ENCODE measurements around the gene CABP7.

The CABP7 gene

GRCh38 chr22:29719899-29720645 is at the start of gene CABP7:
CABP7 (plus strand) TSS chr22:29720003; CDS start chr22:29720425, 422 bp downstream.
- DNase-seq (ENCODE audit: low spot score): no peak

GRCh38 chr22:29670626-29671025 is 49.2 kb upstream of the CABP7 start:
- DNase-seq (ENCODE audit: low spot score): no peak

- DNase-seq (ENCODE audit: low spot score): no peak
Measured at GRCh38 chr22:29673361-29674066, 46.3 kb upstream of the CABP7 start.

GRCh38 chr22:29674121-29674520 is 45.7 kb upstream of the CABP7 start:
- no peak for DNase-seq (ENCODE audit: low spot score)

GRCh38 chr22:29679316-29679715 is 40.5 kb upstream of the CABP7 start:
- DNase-seq (ENCODE audit: low spot score): no peak

- DNase-seq (ENCODE audit: low spot score): no peak
Measured at GRCh38 chr22:29683536-29683935, 36.3 kb upstream of the CABP7 start.

GRCh38 chr22:29684244-29684643 is 35.6 kb upstream of the CABP7 start:
- DNase-seq (ENCODE audit: low spot score): no peak

GRCh38 chr22:29689206-29689879 is 30.5 kb upstream of the CABP7 start:
- DNase-seq (ENCODE audit: low spot score): no peak

GRCh38 chr22:29689880-29690213 is 30.0 kb upstream of the CABP7 start:
- DNase-seq (ENCODE audit: low spot score): peak; percentile 30

GRCh38 chr22:29690476-29690875 is 29.3 kb upstream of the CABP7 start:
- DNase-seq (ENCODE audit: low spot score): no peak

- no peak for DNase-seq (ENCODE audit: low spot score)
Measured at GRCh38 chr22:29691636-29692326, 28.0 kb upstream of the CABP7 start.

GRCh38 chr22:29692327-29692640 is 27.5 kb upstream of the CABP7 start:
- DNase-seq (ENCODE audit: low spot score): no peak

GRCh38 chr22:29693161-29693560 is 26.6 kb upstream of the CABP7 start:
- no peak for DNase-seq (ENCODE audit: low spot score)

GRCh38 chr22:29693671-29694070 is 26.1 kb upstream of the CABP7 start:
- DNase-seq (ENCODE audit: low spot score): no peak

GRCh38 chr22:29695129-29695926 is 24.5 kb upstream of the CABP7 start:
- no peak for DNase-seq (ENCODE audit: low spot score)

GRCh38 chr22:29697853-29698598 is 21.8 kb upstream of the CABP7 start:
- DNase-seq (ENCODE audit: low spot score): no peak

GRCh38 chr22:29700206-29700899 is 19.4 kb upstream of the CABP7 start:
- no peak for DNase-seq (ENCODE audit: low spot score)

GRCh38 chr22:29700900-29701154 is 19.0 kb upstream of the CABP7 start:
- DNase-seq (ENCODE audit: low spot score): no peak

GRCh38 chr22:29701155-29701999 is 18.4 kb upstream of the CABP7 start:
- DNase-seq (ENCODE audit: low spot score): peak; percentile 55
